Right renal pelvis (tissue), 4 donors: ENCODE data around the gene S1PR4. TPM values are rescaled to one million over a fixed set of nuclear protein-coding genes. Genes with fewer than 3 reads are reported as not detected.
"Not testable (repeated sequence)": the region's sequence is repeated elsewhere in the genome, so short reads cannot be mapped to it uniquely, and the experiment has no call there.

Experiments
- DNase-seq, 4 donors: peaks; one replicate each; pipeline ENCODE4 v3.0.0-alpha.2; 2013; ENCODE audit warnings: low read depth in 4 of 4, low spot score in 3 of 4, missing footprints in 1 of 4
- polyA plus RNA-seq, 4 donors: library from polyadenylated mRNA; unstranded; fragments of 120-200 nt; gene quantifications; one replicate each; pipeline ENCODE4 v1.2.1, GENCODE V29; 2013; ENCODE audit not compliant: insufficient read length in 4 of 4

The S1PR4 gene
- polyA plus RNA-seq, 4 donors: 0.17 to 0.60 (median 0.31) TPM

GRCh38 chr19:3192684-3193083 lies 14.1 kb downstream of the S1PR4 start:
- no peak for DNase-seq

GRCh38 chr19:3193256-3194105 lies 14.9 kb downstream of the S1PR4 start:
- DNase-seq: no peak

- DNase-seq: no peak
These were observed 15.8 kb downstream of the S1PR4 start for GRCh38 chr19:3194106-3195087.

GRCh38 chr19:3196064-3196932 lies 17.7 kb downstream of the S1PR4 start:
- no peak for DNase-seq

DNA sequence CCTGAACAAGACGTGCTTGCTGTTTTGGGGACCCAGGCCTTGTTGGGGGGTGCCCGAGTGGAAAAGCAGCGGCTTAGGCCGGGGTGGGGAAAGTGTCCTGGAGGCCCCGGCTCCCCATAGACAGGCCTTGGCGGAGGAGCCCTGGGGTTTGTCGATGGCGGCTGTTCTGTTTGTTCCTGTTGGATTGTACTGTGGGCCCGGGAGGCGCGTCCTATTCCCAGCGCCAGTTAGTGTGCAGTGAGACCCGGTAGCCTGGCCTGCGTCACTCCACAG lies 18.3 kb downstream of the S1PR4 start:
- no peak for DNase-seq

DNA sequence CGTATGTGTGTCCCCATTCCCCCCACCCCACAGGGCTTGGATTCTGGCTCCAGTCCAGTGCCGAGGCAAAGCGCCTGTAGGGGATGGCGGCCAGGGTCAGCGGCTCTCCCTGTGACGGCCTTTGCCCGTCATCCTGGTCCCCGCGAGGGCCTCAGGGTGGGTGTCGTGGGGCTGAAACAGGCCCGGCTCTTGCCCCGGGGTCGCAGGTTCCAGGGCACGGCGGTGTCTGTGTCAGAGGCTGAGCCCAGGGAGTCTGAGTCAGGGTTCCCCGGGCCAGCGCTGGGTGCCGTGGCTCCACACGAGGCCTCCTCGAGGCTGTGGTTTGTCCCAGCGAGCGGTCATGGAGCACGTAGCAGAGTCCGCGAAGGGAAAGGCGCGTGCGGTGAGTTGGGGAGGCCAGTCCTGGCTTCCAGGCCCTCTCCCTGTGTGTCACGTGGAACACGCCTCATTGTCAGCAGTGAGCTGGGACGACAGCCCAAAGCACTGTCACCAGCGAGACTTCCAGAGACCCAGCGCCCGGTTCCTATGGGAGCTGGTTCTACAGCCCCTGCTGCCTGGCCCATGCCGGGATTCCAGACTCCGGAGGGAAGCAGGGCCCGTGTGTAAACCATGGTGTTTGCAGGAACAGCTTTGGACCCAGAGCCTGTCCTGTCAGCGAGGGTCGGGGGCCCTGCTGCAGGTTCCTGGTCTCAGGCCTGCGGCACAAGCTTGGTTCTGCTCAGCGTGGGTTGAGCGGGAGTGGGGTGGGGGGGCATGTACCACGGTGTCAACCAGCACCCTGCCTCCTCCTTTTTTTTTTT lies 20.5 kb downstream of the S1PR4 start:
- DNase-seq: no peak

DNA sequence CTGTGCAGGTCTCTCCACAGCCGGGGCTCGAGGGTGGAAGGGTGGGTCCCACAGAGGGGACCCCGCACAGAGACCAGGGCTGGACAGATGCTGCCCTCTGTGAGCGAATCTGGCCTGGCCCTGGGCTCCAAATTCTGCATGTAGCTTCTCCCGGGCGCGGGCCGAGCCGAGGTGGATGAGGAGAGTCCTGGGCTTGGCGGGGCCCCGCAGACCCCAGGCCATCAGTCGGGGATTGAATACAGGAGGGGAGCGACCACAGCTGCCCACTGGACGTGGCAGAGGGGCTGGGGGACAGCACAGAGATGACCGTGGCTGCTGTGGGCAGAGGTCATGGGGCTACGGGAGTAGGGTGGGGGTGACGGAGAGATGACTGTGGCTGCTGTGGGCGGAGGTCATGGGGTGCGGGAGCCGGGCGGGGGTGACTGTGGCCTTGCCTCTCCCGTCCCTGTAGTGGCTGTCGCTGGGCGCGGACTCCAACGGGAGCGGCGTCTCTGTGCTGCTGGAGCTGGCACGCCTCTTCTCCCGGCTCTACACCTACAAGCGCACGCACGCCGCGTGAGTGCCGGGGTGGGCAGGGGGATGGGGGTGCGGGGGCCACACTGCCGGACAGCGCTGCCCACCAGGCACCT lies 22.6 kb downstream of the S1PR4 start:
- no peak for DNase-seq

DNA sequence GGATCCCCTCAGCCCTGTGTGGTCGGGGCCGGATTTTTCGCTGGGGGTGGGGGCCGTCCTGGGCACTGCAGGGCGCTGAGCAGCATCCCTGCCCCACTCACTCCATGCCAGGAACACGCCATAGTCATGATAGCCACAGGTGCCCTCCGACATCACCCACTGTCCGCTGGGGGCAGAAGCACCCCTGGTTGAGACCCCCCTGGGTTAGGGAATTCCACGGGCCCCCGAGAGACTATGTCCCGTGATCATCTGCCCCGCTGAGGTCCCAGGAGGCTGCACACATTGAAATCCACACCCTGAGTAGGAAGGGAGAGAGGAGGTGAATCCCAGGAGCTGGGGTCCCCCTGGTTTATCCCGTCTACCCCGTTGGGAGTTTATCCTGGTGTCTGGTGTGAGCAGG lies 23.3 kb downstream of the S1PR4 start:
- no peak for DNase-seq

DNA sequence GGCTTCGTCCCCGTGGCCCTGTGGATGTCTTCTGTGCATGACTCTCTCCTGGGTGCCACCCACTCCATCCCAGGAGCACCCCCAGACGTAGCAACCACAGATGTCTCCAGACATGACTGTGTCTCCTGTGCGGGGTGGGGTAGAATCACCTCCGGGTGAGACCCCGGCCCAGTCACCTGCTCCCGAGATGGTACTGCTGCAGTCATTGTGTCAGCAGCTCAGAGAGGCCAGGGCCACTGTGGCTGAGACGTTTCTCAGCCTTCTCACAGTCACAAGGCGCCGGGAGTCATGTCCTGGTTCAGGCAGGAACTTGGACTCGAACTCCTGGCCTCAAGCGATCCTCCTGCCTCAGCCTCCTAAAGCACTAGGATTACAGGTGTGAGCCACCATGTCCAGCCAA lies 23.8 kb downstream of the S1PR4 start:
- no peak for DNase-seq

- not testable (repeated sequence) for DNase-seq
These were observed 24.3 kb downstream of the S1PR4 start for GRCh38 chr19:3202895-3203294.

DNA sequence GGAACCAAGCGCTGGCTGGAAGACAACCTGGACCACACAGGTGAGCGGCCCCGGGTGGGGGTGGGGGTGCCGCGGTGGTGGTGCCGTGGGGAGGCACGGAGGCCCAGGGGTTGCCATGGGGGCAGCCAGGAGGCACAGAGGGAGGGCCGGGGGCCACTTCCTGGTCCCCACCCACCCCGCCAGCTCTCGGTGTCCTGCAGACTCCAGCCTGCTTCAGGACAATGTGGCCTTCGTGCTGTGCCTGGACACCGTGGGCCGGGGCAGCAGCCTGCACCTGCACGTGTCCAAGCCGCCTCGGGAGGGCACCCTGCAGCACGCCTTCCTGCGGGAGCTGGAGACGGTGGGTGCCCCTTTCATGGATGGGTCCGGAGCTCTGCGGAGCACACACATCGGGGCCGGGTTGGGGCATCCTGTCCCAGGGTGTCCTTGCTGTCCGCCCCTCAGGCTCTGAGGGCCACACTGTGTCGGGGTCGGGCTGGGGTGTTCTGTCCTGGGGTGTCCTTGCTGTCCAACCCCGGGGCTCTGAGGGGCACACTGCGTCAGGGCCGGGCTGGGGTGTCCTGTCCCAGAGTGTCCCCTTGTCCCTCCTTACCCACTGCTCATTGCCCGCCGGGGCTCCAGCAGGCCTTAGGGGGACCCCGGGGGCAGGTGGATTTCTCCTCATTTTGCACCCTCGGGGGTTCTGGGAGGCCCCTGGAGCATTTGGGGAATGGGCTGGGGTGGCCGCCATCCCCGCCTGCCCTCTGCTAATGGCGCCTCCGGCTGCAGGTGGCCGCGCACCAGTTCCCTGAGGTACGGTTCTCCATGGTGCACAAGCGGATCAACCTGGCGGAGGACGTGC lies 25.5 kb downstream of the S1PR4 start:
- no peak for DNase-seq

DNA sequence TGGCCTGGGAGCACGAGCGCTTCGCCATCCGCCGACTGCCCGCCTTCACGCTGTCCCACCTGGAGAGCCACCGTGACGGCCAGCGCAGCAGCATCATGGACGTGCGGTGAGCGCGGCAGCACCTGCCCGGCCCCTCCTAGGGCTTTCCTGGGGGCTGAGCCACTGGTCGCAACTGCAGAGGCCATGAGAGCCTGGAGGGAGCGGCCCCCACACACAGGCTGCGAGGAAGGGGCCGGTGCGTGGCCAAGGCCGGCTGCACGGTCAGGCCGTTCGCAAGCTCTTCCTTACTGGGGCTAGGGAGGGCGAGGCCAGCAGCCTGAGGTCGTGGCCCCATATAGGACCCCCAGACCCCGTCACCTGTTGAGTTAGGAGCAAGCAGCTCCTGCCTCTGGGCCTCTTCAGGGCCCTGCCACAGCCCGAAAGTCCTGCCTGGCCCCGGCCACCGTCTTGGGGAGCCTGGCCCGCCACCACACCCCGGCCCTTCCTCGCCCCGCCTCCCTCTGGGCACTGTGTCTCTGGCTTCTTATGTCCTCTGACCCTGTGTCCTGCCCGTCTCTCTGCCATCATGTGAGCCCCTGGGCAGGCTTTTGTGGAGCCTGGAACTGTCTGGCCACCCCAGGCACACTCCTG lies 26.2 kb downstream of the S1PR4 start:
- DNase-seq: no peak

DNA sequence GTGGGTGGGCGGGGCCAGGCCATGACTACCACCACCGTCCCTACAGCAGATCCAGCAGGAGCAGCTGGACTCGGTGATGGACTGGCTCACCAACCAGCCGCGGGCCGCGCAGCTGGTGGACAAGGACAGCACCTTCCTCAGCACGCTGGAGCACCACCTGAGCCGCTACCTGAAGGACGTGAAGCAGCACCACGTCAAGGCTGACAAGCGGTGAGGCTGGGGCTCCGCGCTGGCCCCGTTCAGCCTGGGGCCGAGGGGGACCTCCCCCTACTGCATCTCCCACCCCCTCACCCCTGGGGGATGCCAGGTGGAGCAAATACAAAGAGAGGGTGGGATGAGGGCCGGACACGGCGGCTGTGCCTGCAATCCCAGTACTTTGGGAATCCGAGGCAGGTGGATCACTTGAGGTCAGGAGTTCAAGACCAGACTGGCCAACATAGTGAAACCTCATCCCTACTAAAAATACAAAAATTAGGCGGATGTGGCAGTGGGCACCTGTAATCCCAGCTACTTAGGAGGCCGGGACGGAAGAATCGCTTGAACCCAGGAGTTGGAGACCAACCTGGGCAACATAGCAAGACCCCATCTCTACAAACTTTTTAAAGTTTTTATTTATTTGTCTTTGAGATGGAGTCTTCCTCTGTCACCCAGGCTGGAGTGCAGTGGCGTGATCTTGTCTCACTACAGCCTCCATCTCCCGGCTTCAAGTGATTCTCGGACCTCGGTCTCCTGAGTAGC lies 27.8 kb downstream of the S1PR4 start:
- no peak for DNase-seq

GRCh38 chr19:3207461-3208242 lies 29.1 kb downstream of the S1PR4 start:
- DNase-seq: no peak

DNA sequence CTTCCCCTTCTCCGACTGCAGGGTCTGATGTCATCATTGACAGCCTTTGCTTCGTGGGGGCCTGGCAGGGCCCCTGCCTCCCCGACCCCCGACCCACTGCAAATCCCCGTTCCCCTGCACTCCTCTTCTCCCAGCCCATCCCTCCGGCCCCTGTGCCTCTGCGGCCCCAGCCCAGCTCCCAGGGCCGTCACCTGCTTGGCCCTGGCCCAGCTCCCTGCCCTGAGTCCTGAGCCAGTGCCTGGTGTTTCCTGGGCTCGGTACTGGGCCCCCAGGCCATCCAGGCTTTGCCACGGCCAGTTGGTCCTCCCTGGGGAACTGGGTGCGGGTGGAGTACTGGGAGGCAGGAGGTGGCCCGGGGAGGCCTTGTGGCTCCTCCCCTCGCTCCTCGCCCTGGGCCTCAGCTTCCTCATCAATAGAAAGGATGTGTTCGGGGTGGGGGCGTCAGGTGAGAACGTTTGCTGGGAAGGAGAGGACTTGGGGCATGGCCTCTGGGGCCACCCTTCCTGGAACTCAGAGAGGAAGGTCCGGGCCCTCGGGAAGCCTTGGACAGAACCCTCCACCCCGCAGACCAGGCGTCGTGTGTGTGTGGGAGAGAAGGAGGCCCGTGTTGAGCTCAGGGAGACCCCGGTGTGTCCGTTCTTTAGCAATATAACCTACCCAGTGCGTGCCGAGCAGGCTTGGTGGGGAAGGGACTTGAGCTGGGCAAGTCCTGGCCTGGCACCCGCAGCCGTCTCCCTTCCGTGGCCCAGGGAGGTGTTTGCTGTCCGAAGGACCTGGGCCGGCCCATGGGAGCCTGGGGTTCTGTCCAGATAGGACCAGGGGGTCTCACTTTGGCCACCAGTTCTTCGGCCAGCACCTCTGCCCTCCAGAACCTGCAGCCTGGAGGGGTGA lies 30.0 kb downstream of the S1PR4 start:
- DNase-seq: no peak
